Brain microvascular endothelial cell (primary cell): ENCODE measurements around the gene EIF1AX.
"Not testable (repeated sequence)": the region's sequence is repeated elsewhere in the genome, so short reads cannot be mapped to it uniquely, and the experiment has no call there.

Source experiments
- DNase-seq: peaks from one replicate; pipeline ENCODE4 v3.0.0-alpha.2; 2020
- H3K27ac ChIP-seq: fragments of 250-450 bp; sonication (Bioruptor Pico); 2 replicates; pipeline ENCODE4 v1.5.1; 2020; ENCODE audit warnings: mild to moderate bottlenecking, moderate library complexity
- H3K27me3 ChIP-seq: fragments of 250-450 bp; sonication (Bioruptor Pico); replicated peaks from 2 replicates; pipeline ENCODE4 v1.5.1; 2020; ENCODE audit warnings: mild to moderate bottlenecking
- H3K36me3 ChIP-seq: fragments of 250-450 bp; sonication (Bioruptor Pico); replicated peaks from 2 replicates; pipeline ENCODE4 v1.5.1; 2020; ENCODE audit warnings: mild to moderate bottlenecking
- H3K4me3 ChIP-seq: 2 replicates; pipeline ENCODE4 v1.5.1; 2011; ENCODE audit warnings: low read depth, mild to moderate bottlenecking, control low read depth, low read length, moderate library complexity
- CTCF ChIP-seq: IDR thresholded peaks from 2 replicates; pipeline ENCODE4 v1.5.1; 2011; ENCODE audit warnings: low read depth, mild to moderate bottlenecking, moderate library complexity, low read length, control low read depth, inconsistent platforms; ENCODE audit errors: missing control alignments
- in situ Hi-C: cut with HindIII; loops from 2 replicates; pipeline ENCODE4 v1.10.0; 2017; ENCODE audit warnings: low sequenced_read_pairs, low pct_ligation_motif_present

Gene EIF1AX

GRCh38 chrX:20173313-20173712, 31.7 kb upstream of the EIF1AX start:
- H3K36me3 ChIP-seq, result peaks cover 7% of the 10 kb centered on the region
- H3K4me3 ChIP-seq, result no peak overlapping the region
- DNase-seq, result no peak
- no peak overlapping the region for H3K27ac ChIP-seq
- TF ChIP-seq CTCF, result no peak
- in situ Hi-C loops, result no loop called here
- no peaks in the 10 kb centered on the region for H3K27me3 ChIP-seq

- in situ Hi-C loops, result no loop called here
- Histone ChIP-seq H3K27me3 (no peaks in the 10 kb centered on the region), H3K27ac (no peak overlapping the region), H3K36me3 (peaks cover 7% of the 10 kb centered on the region), H3K4me3 (no peak overlapping the region)
- no peak for DNase-seq
- TF ChIP-seq CTCF, result no peak
Measured at GRCh38 chrX:20171887-20172286, 30.2 kb upstream of the EIF1AX start.

- H3K27ac ChIP-seq, in situ Hi-C loops, H3K27me3 ChIP-seq, DNase-seq, H3K4me3 ChIP-seq, H3K36me3 ChIP-seq: not testable (repeated sequence)
Measured at GRCh38 chrX:20162516-20162915, 20.9 kb upstream of the EIF1AX start.

GRCh38 chrX:20159797-20160385, 18.3 kb upstream of the EIF1AX start:
- DNase-seq, result no peak
- Histone ChIP-seq H3K36me3 (peaks cover 7% of the 10 kb centered on the region), H3K4me3 (no peak overlapping the region), H3K27ac (no peak overlapping the region), H3K27me3 (no peaks in the 10 kb centered on the region)
- no peak for TF ChIP-seq CTCF
- in situ Hi-C loops, result no loop called here

GRCh38 chrX:20151689-20152088, 10.1 kb upstream of the EIF1AX start:
- in situ Hi-C loops, result no loop called here
- no peak for DNase-seq
- Histone ChIP-seq H3K27ac (no peak overlapping the region), H3K4me3 (no peak overlapping the region), H3K36me3 (peaks cover 7% of the 10 kb centered on the region), H3K27me3 (no peaks in the 10 kb centered on the region)
- no peak for TF ChIP-seq CTCF

- in situ Hi-C loops, result no loop called here
- Histone ChIP-seq H3K36me3 (no peaks in the 10 kb centered on the region), H3K4me3 (no peak overlapping the region), H3K27ac (no peak overlapping the region), H3K27me3 (no peaks in the 10 kb centered on the region)
- no peak for DNase-seq
- no peak for TF ChIP-seq CTCF
Measured at GRCh38 chrX:20149326-20149725, 7.7 kb upstream of the EIF1AX start.
